ENCODE data around the gene CNTNAP5. TPM values are rescaled to one million over a fixed set of nuclear protein-coding genes. Genes with fewer than 3 reads are reported as not detected.

The CNTNAP5 gene
- total and polyA plus RNA-seq, 12 donors = 0.08 to 4.9 (median 0.96) TPM; not detected in 5

DNA sequence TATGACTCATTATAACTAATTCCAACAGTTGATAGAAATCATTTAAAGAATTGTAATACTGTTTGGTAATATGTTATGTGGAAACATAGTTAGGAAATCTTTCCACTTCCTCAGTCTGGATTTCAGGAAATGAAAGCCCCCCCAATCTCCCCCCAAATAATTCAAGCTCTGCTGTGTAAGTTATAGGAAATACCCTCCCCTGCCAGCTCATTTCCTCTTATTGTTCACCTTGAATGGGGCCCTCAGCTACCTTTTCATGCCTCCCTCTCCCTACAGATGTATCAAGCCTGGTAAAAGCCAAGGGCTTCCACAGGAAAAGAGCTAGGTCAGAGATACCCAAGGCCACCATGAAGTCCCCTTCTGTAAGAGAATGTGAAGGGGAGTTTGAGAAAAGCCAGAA is 155.5 kb downstream of the CNTNAP5 start:
- Histone ChIP-seq H3K27me3 (no peaks in the 10 kb centered on the region), H3K4me1 (replicated peaks in 1 of 2) (no peaks in the 10 kb centered on the region), H3K27ac (no peak overlapping the region), H3K9me3 (replicated peaks in 1 of 3) (no peaks in the 10 kb centered on the region), H3K36me3 (replicated peaks in 1 of 2) (no peaks in the 10 kb centered on the region), H3K4me3 (no peak overlapping the region)
- TF ChIP-seq, protein P1, sequence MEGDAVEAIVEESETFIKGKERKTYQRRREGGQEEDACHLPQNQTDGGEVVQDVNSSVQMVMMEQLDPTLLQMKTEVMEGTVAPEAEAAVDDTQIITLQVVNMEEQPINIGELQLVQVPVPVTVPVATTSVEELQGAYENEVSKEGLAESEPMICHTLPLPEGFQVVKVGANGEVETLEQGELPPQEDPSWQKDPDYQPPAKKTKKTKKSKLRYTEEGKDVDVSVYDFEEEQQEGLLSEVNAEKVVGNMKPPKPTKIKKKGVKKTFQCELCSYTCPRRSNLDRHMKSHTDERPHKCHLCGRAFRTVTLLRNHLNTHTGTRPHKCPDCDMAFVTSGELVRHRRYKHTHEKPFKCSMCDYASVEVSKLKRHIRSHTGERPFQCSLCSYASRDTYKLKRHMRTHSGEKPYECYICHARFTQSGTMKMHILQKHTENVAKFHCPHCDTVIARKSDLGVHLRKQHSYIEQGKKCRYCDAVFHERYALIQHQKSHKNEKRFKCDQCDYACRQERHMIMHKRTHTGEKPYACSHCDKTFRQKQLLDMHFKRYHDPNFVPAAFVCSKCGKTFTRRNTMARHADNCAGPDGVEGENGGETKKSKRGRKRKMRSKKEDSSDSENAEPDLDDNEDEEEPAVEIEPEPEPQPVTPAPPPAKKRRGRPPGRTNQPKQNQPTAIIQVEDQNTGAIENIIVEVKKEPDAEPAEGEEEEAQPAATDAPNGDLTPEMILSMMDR (IDR thresholded peaks at IDR 0.05) = no peak
- TF ChIP-seq POLR2A (IDR thresholded peaks at IDR 0.05) = no peak
- DNase-seq = no peak
- intact Hi-C loops (cut with DNase I) = no loop called here

DNA sequence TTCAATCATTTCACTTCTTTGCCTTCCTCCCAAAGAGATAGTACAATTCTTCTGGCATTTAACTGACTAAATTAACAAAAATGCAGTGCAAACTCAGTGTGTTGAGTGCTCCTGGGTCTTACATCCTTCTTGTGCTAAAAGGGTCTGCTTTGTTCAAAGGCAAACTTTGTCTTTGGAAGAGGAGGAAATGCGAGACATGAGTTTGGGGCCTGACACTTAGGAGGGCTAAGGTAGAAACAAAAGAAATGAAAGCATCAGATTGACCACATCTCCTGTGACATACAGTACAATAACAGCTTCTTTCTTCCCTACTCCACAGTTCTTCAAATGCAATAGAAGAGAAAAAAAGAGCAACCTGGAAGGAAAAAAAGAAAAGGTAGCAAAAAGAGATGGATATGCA is 161.7 kb downstream of the CNTNAP5 start:
- intact Hi-C loops (cut with DNase I) = no loop called here
- 76 to 96% (median 83%) methylated on average over 1 of the region's 1 CpG for WGBS, 4 donors

DNA sequence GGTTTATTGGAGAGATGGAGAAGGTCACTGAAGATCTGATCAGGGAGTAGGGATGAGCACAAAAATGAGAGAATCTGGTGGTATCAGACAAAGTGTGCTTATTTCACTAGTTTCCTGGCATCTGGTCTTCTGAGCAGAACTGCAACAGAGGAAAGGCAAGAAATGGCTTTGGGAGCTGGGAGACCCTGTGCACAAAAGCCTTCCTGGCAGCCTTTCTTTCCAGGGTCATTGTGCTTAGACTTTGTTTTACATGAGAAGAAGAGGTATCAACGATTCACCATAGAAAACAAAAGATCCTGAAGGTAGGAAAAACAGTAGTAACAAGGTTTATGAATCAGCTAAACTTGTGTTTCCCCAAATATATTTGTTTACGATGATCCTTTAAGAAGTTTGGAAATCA is 162.9 kb downstream of the CNTNAP5 start:
- intact Hi-C loops (cut with DNase I) = no loop called here

More for the DNA sequence above, 161.7 kb downstream of the CNTNAP5 start:
- no peak for DNase-seq
- Histone ChIP-seq H3K27ac (no peak overlapping the region), H3K4me3 (no peak overlapping the region), H3K9me3 (replicated peaks in 1 of 3) (no peaks in the 10 kb centered on the region), H3K36me3 (replicated peaks in 1 of 2) (no peaks in the 10 kb centered on the region), H3K4me1 (replicated peaks in 1 of 2) (no peaks in the 10 kb centered on the region), H3K27me3 (no peaks in the 10 kb centered on the region)
- no peak for TF ChIP-seq POLR2A (IDR thresholded peaks at IDR 0.05)
- TF ChIP-seq, protein P1 (IDR thresholded peaks at IDR 0.05) = no peak

DNA sequence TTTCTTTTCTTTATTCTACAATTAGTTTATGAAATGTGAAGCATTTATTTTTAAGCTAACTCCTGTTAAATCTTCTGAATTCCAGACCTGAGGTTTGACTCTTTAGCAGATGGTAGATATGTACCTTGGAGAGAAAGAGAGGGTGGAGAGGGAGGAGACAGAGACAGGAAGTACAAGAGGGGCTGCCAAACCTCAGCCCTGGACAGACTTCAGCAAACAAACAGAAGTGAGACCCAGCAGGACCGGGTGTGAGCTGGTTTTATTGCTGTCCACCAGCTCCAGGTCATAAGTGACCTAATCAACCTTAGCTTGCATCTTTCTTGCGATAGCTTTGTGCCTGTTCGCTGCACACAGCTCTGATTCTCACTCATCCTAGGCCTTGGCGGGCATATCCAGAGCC is 168.6 kb downstream of the CNTNAP5 start:
- intact Hi-C loops (cut with DNase I) = no loop called here
- Histone ChIP-seq H3K4me1 (replicated peaks in 1 of 2) (no peaks in the 10 kb centered on the region), H3K27me3 (no peaks in the 10 kb centered on the region), H3K27ac (no peak overlapping the region), H3K9me3 (replicated peaks in 1 of 3) (no peaks in the 10 kb centered on the region), H3K36me3 (replicated peaks in 1 of 2) (no peaks in the 10 kb centered on the region), H3K4me3 (no peak overlapping the region)
- TF ChIP-seq, protein P1 (IDR thresholded peaks at IDR 0.05) = no peak
- no peak for TF ChIP-seq POLR2A (IDR thresholded peaks at IDR 0.05)
- no peak for DNase-seq
- WGBS, 4 donors = 66 to 75% (median 70%) methylated on average over 4 of the region's 4 CpGs

More for the DNA sequence above, 162.9 kb downstream of the CNTNAP5 start:
- no peak for DNase-seq
- WGBS, 4 donors = 57 to 64% (median 60%) methylated on average over 2 of the region's 2 CpGs
- H3K9me3 ChIP-seq (replicated peaks in 1 of 3) = no peaks in the 10 kb centered on the region
- no peak overlapping the region for H3K4me3 ChIP-seq
- no peaks in the 10 kb centered on the region for H3K4me1 ChIP-seq (replicated peaks in 1 of 2)
- H3K36me3 ChIP-seq (replicated peaks in 1 of 2) = no peaks in the 10 kb centered on the region
- H3K27ac ChIP-seq = no peak overlapping the region
- no peaks in the 10 kb centered on the region for H3K27me3 ChIP-seq
- TF ChIP-seq POLR2A (IDR thresholded peaks at IDR 0.05) = no peak
- TF ChIP-seq, protein P1 (IDR thresholded peaks at IDR 0.05) = no peak
